ENCODE data around the gene GDF3. TPM values are rescaled to one million over a fixed set of nuclear protein-coding genes. Genes with fewer than 3 reads are reported as not detected.
A peak's percentile ranks its signal among the peaks of the same experiment; 100 is the strongest.
"Not testable (repeated sequence)": the region's sequence is repeated elsewhere in the genome, so short reads cannot be mapped to it uniquely, and the experiment has no call there.

The GDF3 gene
- total RNA-seq, 2 experiments from 2014 or later, result not detected

- no peak overlapping the region for H3K27ac Mint-ChIP-seq
- no peaks in the 10 kb centered on the region for H3K36me3 Mint-ChIP-seq
- peaks cover 3% of the 10 kb centered on the region for H3K4me1 Mint-ChIP-seq
- H3K9me3 Mint-ChIP-seq, result no peaks in the 10 kb centered on the region
- no peak for DNase-seq
- H3K4me3 Mint-ChIP-seq, result no peak overlapping the region
- H3K27me3 Mint-ChIP-seq, result no peaks in the 10 kb centered on the region
These were observed 14.0 kb downstream of the GDF3 start for GRCh38 chr12:7681535-7681934.

- H3K9me3 Mint-ChIP-seq, result no peaks in the 10 kb centered on the region
- peaks cover 5% of the 10 kb centered on the region for H3K27me3 Mint-ChIP-seq
- H3K4me1 Mint-ChIP-seq, result peaks cover 3% of the 10 kb centered on the region
- no peak for DNase-seq
- no peaks in the 10 kb centered on the region for H3K36me3 Mint-ChIP-seq
- H3K4me3 Mint-ChIP-seq, result no peak overlapping the region
- no peak overlapping the region for H3K27ac Mint-ChIP-seq
These were observed 16.1 kb downstream of the GDF3 start for GRCh38 chr12:7679251-7680045.

- Mint-ChIP-seq H3K27ac (no peak overlapping the region), H3K9me3 (no peaks in the 10 kb centered on the region), H3K4me1 (peaks cover 3% of the 10 kb centered on the region), H3K36me3 (no peaks in the 10 kb centered on the region), H3K4me3 (no peak overlapping the region), H3K27me3 (peaks cover 5% of the 10 kb centered on the region)
- no peak for DNase-seq
These were observed 16.8 kb downstream of the GDF3 start for GRCh38 chr12:7678744-7679143.

- not testable (repeated sequence) for H3K4me1 Mint-ChIP-seq, H3K27me3 Mint-ChIP-seq, H3K27ac Mint-ChIP-seq, H3K36me3 Mint-ChIP-seq, H3K9me3 Mint-ChIP-seq, DNase-seq
- peak overlapping the region; percentile 54 for H3K4me3 Mint-ChIP-seq
These were observed 18.1 kb downstream of the GDF3 start for GRCh38 chr12:7677432-7677888.

- not testable (repeated sequence) for H3K27me3 Mint-ChIP-seq, H3K36me3 Mint-ChIP-seq, H3K27ac Mint-ChIP-seq
These were observed 20.1 kb downstream of the GDF3 start for GRCh38 chr12:7675455-7675854.

GRCh38 chr12:7668171-7668570 lies 27.4 kb downstream of the GDF3 start:
- no peaks in the 10 kb centered on the region for H3K27me3 Mint-ChIP-seq
- H3K36me3 Mint-ChIP-seq, result no peaks in the 10 kb centered on the region
- H3K27ac Mint-ChIP-seq, result no peak overlapping the region
- H3K4me1 Mint-ChIP-seq, result no peaks in the 10 kb centered on the region
- no peak overlapping the region for H3K4me3 Mint-ChIP-seq
- H3K9me3 Mint-ChIP-seq, result no peaks in the 10 kb centered on the region
- no peak for DNase-seq

More at GRCh38 chr12:7675455-7675854, 20.1 kb downstream of the GDF3 start:
- H3K4me1 Mint-ChIP-seq, DNase-seq, H3K9me3 Mint-ChIP-seq, H3K4me3 Mint-ChIP-seq: not testable (repeated sequence)

GRCh38 chr12:7667125-7667524 lies 28.4 kb downstream of the GDF3 start:
- no peak for DNase-seq
- Mint-ChIP-seq H3K4me1 (no peaks in the 10 kb centered on the region), H3K9me3 (no peaks in the 10 kb centered on the region), H3K36me3 (no peaks in the 10 kb centered on the region), H3K4me3 (no peak overlapping the region), H3K27me3 (no peaks in the 10 kb centered on the region), H3K27ac (no peak overlapping the region)

GRCh38 chr12:7666595-7666994 lies 29.0 kb downstream of the GDF3 start:
- no peaks in the 10 kb centered on the region for H3K4me1 Mint-ChIP-seq
- no peaks in the 10 kb centered on the region for H3K9me3 Mint-ChIP-seq
- no peaks in the 10 kb centered on the region for H3K27me3 Mint-ChIP-seq

GRCh38 chr12:7661741-7662140 lies 33.8 kb downstream of the GDF3 start:
- DNase-seq, result no peak
- H3K4me3 Mint-ChIP-seq, result no peak overlapping the region
- H3K27ac Mint-ChIP-seq, result no peak overlapping the region
- H3K36me3 Mint-ChIP-seq, result no peaks in the 10 kb centered on the region
- no peaks in the 10 kb centered on the region for H3K4me1 Mint-ChIP-seq
- H3K9me3 Mint-ChIP-seq, result no peaks in the 10 kb centered on the region
- H3K27me3 Mint-ChIP-seq, result no peaks in the 10 kb centered on the region

More at GRCh38 chr12:7666595-7666994, 29.0 kb downstream of the GDF3 start:
- DNase-seq, result no peak
- Mint-ChIP-seq H3K27ac (no peak overlapping the region), H3K36me3 (no peaks in the 10 kb centered on the region), H3K4me3 (no peak overlapping the region)

GRCh38 chr12:7656121-7656520 lies 39.5 kb downstream of the GDF3 start:
- no peak for DNase-seq
- Mint-ChIP-seq H3K27me3 (peaks cover 4% of the 10 kb centered on the region), H3K27ac (no peak overlapping the region), H3K4me1 (peaks cover 2% of the 10 kb centered on the region), H3K9me3 (no peaks in the 10 kb centered on the region), H3K4me3 (no peak overlapping the region), H3K36me3 (no peaks in the 10 kb centered on the region)

GRCh38 chr12:7650091-7650490 lies 45.5 kb downstream of the GDF3 start:
- H3K36me3 Mint-ChIP-seq, result no peaks in the 10 kb centered on the region
- H3K4me3 Mint-ChIP-seq, result no peak overlapping the region
- no peaks in the 10 kb centered on the region for H3K9me3 Mint-ChIP-seq
- peaks cover 4% of the 10 kb centered on the region for H3K27me3 Mint-ChIP-seq
- no peak for DNase-seq
- no peak overlapping the region for H3K27ac Mint-ChIP-seq
- H3K4me1 Mint-ChIP-seq, result peaks cover 2% of the 10 kb centered on the region

- peaks cover 2% of the 10 kb centered on the region for H3K4me1 Mint-ChIP-seq
- H3K27ac Mint-ChIP-seq, result no peak overlapping the region
- H3K27me3 Mint-ChIP-seq, result no peaks in the 10 kb centered on the region
- no peaks in the 10 kb centered on the region for H3K36me3 Mint-ChIP-seq
- no peak overlapping the region for H3K4me3 Mint-ChIP-seq
- no peak for DNase-seq
- no peaks in the 10 kb centered on the region for H3K9me3 Mint-ChIP-seq
These were observed 48.5 kb downstream of the GDF3 start for GRCh38 chr12:7647071-7647470.

- Mint-ChIP-seq H3K27me3 (no peaks in the 10 kb centered on the region), H3K9me3 (no peaks in the 10 kb centered on the region), H3K4me1 (peaks cover 3% of the 10 kb centered on the region), H3K4me3 (no peak overlapping the region), H3K36me3 (no peaks in the 10 kb centered on the region), H3K27ac (no peak overlapping the region)
- no peak for DNase-seq
These were observed 49.4 kb downstream of the GDF3 start for GRCh38 chr12:7646178-7646475.

GRCh38 chr12:7645395-7646177 lies 50.0 kb downstream of the GDF3 start:
- Mint-ChIP-seq H3K27me3 (no peaks in the 10 kb centered on the region), H3K36me3 (no peaks in the 10 kb centered on the region), H3K27ac (no peak overlapping the region), H3K4me1 (peaks cover 9% of the 10 kb centered on the region), H3K9me3 (no peaks in the 10 kb centered on the region), H3K4me3 (no peak overlapping the region)
- DNase-seq, result no peak

GRCh38 chr12:7642876-7643309 lies 52.7 kb downstream of the GDF3 start:
- DNase-seq, result peak; percentile 41
- no peak overlapping the region for H3K27ac Mint-ChIP-seq
- H3K4me3 Mint-ChIP-seq, result no peak overlapping the region
- peaks cover 4% of the 10 kb centered on the region for H3K27me3 Mint-ChIP-seq
- no peaks in the 10 kb centered on the region for H3K36me3 Mint-ChIP-seq
- peaks cover 23% of the 10 kb centered on the region for H3K4me1 Mint-ChIP-seq
- no peaks in the 10 kb centered on the region for H3K9me3 Mint-ChIP-seq

- Mint-ChIP-seq H3K36me3 (no peaks in the 10 kb centered on the region), H3K4me1 (peaks cover 23% of the 10 kb centered on the region), H3K4me3 (no peak overlapping the region), H3K9me3 (no peaks in the 10 kb centered on the region), H3K27ac (no peak overlapping the region), H3K27me3 (peaks cover 4% of the 10 kb centered on the region)
- DNase-seq, result no peak
These were observed 53.3 kb downstream of the GDF3 start for GRCh38 chr12:7642287-7642686.
